Measurements from ENCODE around the gene XPO1.
"Not testable (repeated sequence)": the region's sequence is repeated elsewhere in the genome, so short reads cannot be mapped to it uniquely, and the experiment has no call there.

The XPO1 gene

GRCh38 chr2:61471905-61472805 is 66.0 kb downstream of the XPO1 start:
- Histone ChIP-seq H3K9me3 (replicated peaks in 1 of 11) (no peaks in the 10 kb centered on the region), H4K20me1 (peaks cover 21 to 47% (median 38%) of the 10 kb centered on the region in 11 experiments; a peak in 18 of 22 replicates), H3K4me3 (peak overlapping the region; percentile 74 to 99 (median 92)), H3K9ac (peak overlapping the region; percentile 99 to 100 (median 100)), H3K27me3 (no peaks in the 10 kb centered on the region), H3K27ac (peak overlapping the region; percentile 98 to 100 (median 100)), H3K36me3 (peaks cover 23 to 54% (median 38%) of the 10 kb centered on the region in 11 experiments), H3K4me2 (peak overlapping the region; percentile 78 to 95 (median 89)), H3K4me1 (peaks cover 28 to 31% (median 29%) of the 10 kb centered on the region in 10 experiments)
- no peak for TF ChIP-seq Cebpa-rat (IDR thresholded peaks at IDR 0.05)

GRCh38 chr2:61470965-61471904 is 66.9 kb downstream of the XPO1 start, which contains the start of gene USP34:
Gene USP34, minus strand, starts transcription at chr2:61471087. Its CDS starts 395 bp downstream, at chr2:61470692.
- no peaks in the 10 kb centered on the region for H3K27me3 ChIP-seq
- H3K9me3 ChIP-seq (replicated peaks in 1 of 11), result no peaks in the 10 kb centered on the region
- H3K4me2 ChIP-seq, result peak within 1 kb of the TSS; percentile 85 to 96 (median 93)
- peak within 1 kb of the TSS; percentile 99 to 100 (median 100) for H3K9ac ChIP-seq
- peaks cover 37 to 40% (median 38%) of the 10 kb centered on the region in 10 experiments for H3K4me1 ChIP-seq
- peak within 1 kb of the TSS; percentile 92 to 100 (median 98) for H3K4me3 ChIP-seq
- H4K20me1 ChIP-seq, result peaks cover 24 to 51% (median 44%) of the 10 kb centered on the region in 11 experiments; a peak in 19 of 22 replicates
- peak within 1 kb of the TSS; percentile 98 to 100 (median 100) for H3K27ac ChIP-seq
- TF ChIP-seq Cebpa-rat (IDR thresholded peaks at IDR 0.05), result no peak
- H3K36me3 ChIP-seq, result peaks cover 14 to 54% (median 35%) of the 10 kb centered on the region in 11 experiments; a peak in 21 of 22 replicates

- no peak for TF ChIP-seq Cebpa-rat (IDR thresholded peaks at IDR 0.05)
- Histone ChIP-seq H3K4me2 (peak overlapping the region; percentile 81 to 96 (median 87)), H3K9me3 (replicated peaks in 1 of 11) (no peaks in the 10 kb centered on the region), H3K27me3 (no peaks in the 10 kb centered on the region), H4K20me1 (peaks cover 26 to 53% (median 48%) of the 10 kb centered on the region in 11 experiments; a peak in 20 of 22 replicates), H3K36me3 (peaks cover 8 to 53% (median 32%) of the 10 kb centered on the region in 11 experiments; a peak in 21 of 22 replicates), H3K4me3 (peak overlapping the region; percentile 84 to 100 (median 98)), H3K4me1 (peaks cover 46 to 49% (median 46%) of the 10 kb centered on the region in 10 experiments), H3K27ac (peak overlapping the region; percentile 95 to 100 (median 99)), H3K9ac (peak overlapping the region; percentile 96 to 100 (median 99))
Observed at GRCh38 chr2:61470122-61470951, 67.8 kb downstream of the XPO1 start.

DNA sequence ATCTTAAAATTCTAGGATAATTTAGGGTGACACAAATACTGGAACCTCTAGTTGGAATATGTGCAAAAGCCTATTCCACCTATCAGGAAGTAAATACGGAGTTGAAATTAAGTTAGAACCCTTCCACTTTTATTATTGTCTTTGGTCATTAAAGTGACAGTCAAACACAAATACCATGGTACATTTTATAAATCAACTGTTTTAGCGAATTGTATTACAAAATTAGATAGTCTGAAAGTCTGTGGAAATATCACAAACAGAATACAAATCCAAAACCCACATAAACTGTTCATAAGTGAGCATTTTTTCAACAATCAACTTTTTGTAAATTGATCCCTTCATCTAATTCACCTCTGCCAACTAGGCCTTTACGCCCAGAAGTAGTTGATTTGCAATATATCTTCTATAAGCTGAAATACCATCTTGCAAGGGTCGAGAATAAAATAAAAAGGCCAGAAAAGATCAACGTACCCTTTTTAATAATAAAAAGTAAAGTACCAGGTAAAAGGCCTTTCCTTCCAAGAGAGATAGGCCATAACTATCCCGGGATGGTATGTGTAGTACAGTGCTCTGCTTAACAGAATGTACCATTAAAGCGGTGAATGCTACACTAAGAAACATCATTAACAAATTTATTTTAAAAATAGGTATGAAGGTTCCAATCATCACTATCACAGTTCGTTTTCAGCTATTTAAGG is 68.6 kb downstream of the XPO1 start:
- no peaks in the 10 kb centered on the region for H3K27me3 ChIP-seq
- peaks cover 52 to 56% (median 54%) of the 10 kb centered on the region in 10 experiments for H3K4me1 ChIP-seq
- TF ChIP-seq Cebpa-rat (IDR thresholded peaks at IDR 0.05), result no peak

GRCh38 chr2:61468231-61468630 is 69.9 kb downstream of the XPO1 start:
- Histone ChIP-seq H3K4me3 (peak overlapping the region; percentile 84 to 100 (median 98); a peak in 16 of 20 replicates), H4K20me1 (peaks cover 47 to 73% (median 69%) of the 10 kb centered on the region in 11 experiments; a peak in 21 of 22 replicates), H3K4me1 (peaks cover 65 to 69% (median 67%) of the 10 kb centered on the region in 10 experiments), H3K27ac (peak overlapping the region; percentile 15 to 100 (median 97); a peak in 18 of 22 replicates), H3K9ac (peak overlapping the region; percentile 96 to 100 (median 98); a peak in 21 of 22 replicates), H3K4me2 (peak overlapping the region; percentile 81 to 96 (median 87)), H3K36me3 (peaks cover 8 to 45% (median 26%) of the 10 kb centered on the region in 11 experiments; a peak in 21 of 22 replicates)
- not testable (repeated sequence) for H3K27me3 ChIP-seq; H3K9me3 ChIP-seq (replicated peaks in 1 of 11)

More for the DNA sequence above, 68.6 kb downstream of the XPO1 start:
- H3K4me3 ChIP-seq, result peak overlapping the region; percentile 84 to 100 (median 98)
- H3K36me3 ChIP-seq, result peaks cover 8 to 53% (median 32%) of the 10 kb centered on the region in 11 experiments; a peak in 21 of 22 replicates
- peaks cover 34 to 59% (median 55%) of the 10 kb centered on the region in 11 experiments; a peak in 20 of 22 replicates for H4K20me1 ChIP-seq
- H3K4me2 ChIP-seq, result peak overlapping the region; percentile 81 to 96 (median 87)
- H3K9ac ChIP-seq, result peak overlapping the region; percentile 96 to 100 (median 98)
- H3K27ac ChIP-seq, result peak overlapping the region; percentile 94 to 100 (median 97)
- H3K9me3 ChIP-seq (replicated peaks in 1 of 11), result no peaks in the 10 kb centered on the region

DNA sequence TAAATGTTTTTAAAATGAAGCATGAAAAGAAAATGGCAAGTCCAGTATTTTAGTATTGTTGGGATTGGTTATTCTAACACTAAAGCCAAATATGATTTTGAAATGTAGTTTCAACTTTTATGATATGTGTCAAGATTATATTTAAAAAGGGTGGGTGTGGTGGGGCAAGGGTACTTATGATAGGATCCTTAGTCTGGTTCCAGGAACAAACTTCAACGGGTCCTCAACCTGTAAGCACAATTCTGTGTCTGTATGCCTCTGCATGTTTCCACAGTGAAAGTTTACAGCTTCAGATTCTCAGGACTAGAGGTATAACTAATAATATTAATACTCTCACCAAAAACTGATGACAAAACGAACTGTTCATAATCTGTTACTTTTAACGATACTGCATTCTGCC is 73.1 kb downstream of the XPO1 start:
- TF ChIP-seq Cebpa-rat (IDR thresholded peaks at IDR 0.05), result no peak
- peak overlapping the region; percentile 74 to 96 (median 85); a peak in 21 of 22 replicates for H3K4me2 ChIP-seq
- H3K27ac ChIP-seq, result peak overlapping the region in 8 of 11 experiments; percentile 20 to 64 (median 50); a peak in 11 of 22 replicates
- no peak overlapping the region; a peak in 1 of 20 replicates for H3K4me3 ChIP-seq
- H3K4me1 ChIP-seq, result peaks cover 66 to 77% (median 76%) of the 10 kb centered on the region in 10 experiments
- H3K9ac ChIP-seq, result peak overlapping the region in 6 of 11 experiments; percentile 7 to 54 (median 31); a peak in 9 of 22 replicates
- peaks cover 74 to 100% (median 99%) of the 10 kb centered on the region in 11 experiments; a peak in 21 of 22 replicates for H4K20me1 ChIP-seq
- 0 out of 22 replicates have a peak, but pooled peaks cover 0 to 8% (median 0%) of the 10 kb centered on the region in 11 experiments for H3K9me3 ChIP-seq (replicated peaks in 1 of 11)
- H3K36me3 ChIP-seq, result peaks cover 12 to 63% (median 43%) of the 10 kb centered on the region in 11 experiments; a peak in 21 of 22 replicates
- H3K27me3 ChIP-seq, result no peaks in the 10 kb centered on the region

Data from BLaER1 treated with 17β-estradiol and CSF1 and Interleukin-3, amounts not matched to agents 10 nM and 100 nM (cell line).